BLaER1 treated with 17β-estradiol and CSF1 and Interleukin-3, amounts not matched to agents 10 nM and 100 nM (cell line): Measurements from ENCODE around the gene OR5H14.
"Not testable (repeated sequence)": the region's sequence is repeated elsewhere in the genome, so short reads cannot be mapped to it uniquely, and the experiment has no call there.

Source experiments
- H3K27ac ChIP-seq, 11 experiments: shearing (Covaris generic); formaldehyde crosslinking; 2 replicates each; pipeline ENCODE4 v1.8.1; 2022
- H3K27me3 ChIP-seq, 11 experiments: shearing (Covaris generic); formaldehyde crosslinking; 2 replicates each; pipeline ENCODE4 v1.8.1; 2022
- H3K36me3 ChIP-seq, 11 experiments: shearing (Covaris generic); formaldehyde crosslinking; 2 replicates each; pipeline ENCODE4 v1.8.1; 2022
- H3K4me1 ChIP-seq, 10 experiments: shearing (Covaris generic); formaldehyde crosslinking; 2 replicates each; pipeline ENCODE4 v1.8.1; 2022
- H3K4me2 ChIP-seq, 11 experiments: shearing (Covaris generic); formaldehyde crosslinking; 2 replicates each; pipeline ENCODE4 v1.8.1; 2022
- H3K4me3 ChIP-seq, 10 experiments: shearing (Covaris generic); formaldehyde crosslinking; 2 replicates each; pipeline ENCODE4 v1.8.1; 2022
- H3K9ac ChIP-seq, 11 experiments: shearing (Covaris generic); formaldehyde crosslinking; 2 replicates each; pipeline ENCODE4 v1.8.1; 2022
- H3K9me3 ChIP-seq, 11 experiments: shearing (Covaris generic); formaldehyde crosslinking; replicated peaks in 1 of 11; 2 replicates each; pipeline ENCODE4 v1.8.1; 2022
- H4K20me1 ChIP-seq, 11 experiments: shearing (Covaris generic); formaldehyde crosslinking; 2 replicates each; pipeline ENCODE4 v1.8.1; 2022
- Cebpa-rat ChIP-seq, 11 experiments: shearing (Covaris generic); IDR thresholded peaks; 2 replicates each; pipeline ENCODE4 v1.8.1; 2022

Gene OR5H14

DNA sequence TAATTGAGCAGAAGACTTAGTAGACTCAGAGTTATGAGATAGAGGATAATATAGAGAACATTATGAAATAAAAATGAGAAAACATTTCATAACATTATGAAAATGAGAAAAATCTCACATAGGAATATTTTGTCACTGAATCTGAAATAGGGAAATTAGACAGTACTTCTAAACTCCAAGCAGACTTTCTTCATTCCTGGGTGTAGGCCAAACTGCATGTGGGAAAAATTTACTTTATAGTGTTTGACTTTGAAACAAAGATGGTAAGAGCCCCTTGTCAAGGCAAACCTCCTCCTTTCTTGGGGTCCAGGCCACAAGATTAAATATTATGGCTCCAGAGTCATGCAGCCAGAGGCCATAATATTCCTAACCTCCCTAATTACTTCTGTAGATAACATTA lies 6.7 kb upstream of the OR5H14 start:
- Histone ChIP-seq H3K9ac (no peak overlapping the region), H4K20me1 (no peaks in the 10 kb centered on the region), H3K27me3 (no peaks in the 10 kb centered on the region), H3K36me3 (no peaks in the 10 kb centered on the region), H3K4me3 (no peak overlapping the region), H3K4me2 (no peak overlapping the region), H3K4me1 (peaks cover 0 to 5% (median 0%) of the 10 kb centered on the region in 10 experiments; a peak in 1 of 20 replicates), H3K27ac (no peak overlapping the region), H3K9me3 (no peaks in the 10 kb centered on the region)
- no peak for TF ChIP-seq Cebpa-rat (IDR thresholded peaks at IDR 0.05)

DNA sequence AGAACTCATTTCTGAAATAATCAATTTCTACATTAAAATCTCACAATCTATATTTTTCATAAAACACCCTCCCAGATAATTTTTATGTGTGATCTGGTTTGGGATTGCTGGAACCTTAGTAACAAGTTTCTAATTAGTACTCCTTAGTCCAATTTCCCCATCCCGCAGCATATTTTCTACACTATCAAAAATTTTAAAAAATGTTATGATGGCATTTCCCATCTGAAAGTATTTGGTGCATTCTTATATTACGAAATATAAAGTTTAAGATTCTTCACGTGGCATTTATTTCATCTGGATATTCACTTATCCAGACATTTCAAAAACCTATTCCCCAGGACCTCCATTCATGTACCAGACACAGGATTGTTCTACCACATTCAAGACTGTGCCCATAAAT lies 1.5 kb downstream of the OR5H14 start:
- Histone ChIP-seq H3K36me3 (no peaks in the 10 kb centered on the region), H3K4me2 (no peak overlapping the region), H3K27ac (no peak overlapping the region), H3K27me3 (no peaks in the 10 kb centered on the region), H3K4me1 (no peaks in the 10 kb centered on the region), H3K4me3 (no peak overlapping the region), H3K9ac (no peak overlapping the region), H4K20me1 (no peaks in the 10 kb centered on the region), H3K9me3 (peaks cover 0 to 7% (median 0%) of the 10 kb centered on the region in 11 experiments; a peak in 1 of 22 replicates)
- no peak for TF ChIP-seq Cebpa-rat (IDR thresholded peaks at IDR 0.05)

DNA sequence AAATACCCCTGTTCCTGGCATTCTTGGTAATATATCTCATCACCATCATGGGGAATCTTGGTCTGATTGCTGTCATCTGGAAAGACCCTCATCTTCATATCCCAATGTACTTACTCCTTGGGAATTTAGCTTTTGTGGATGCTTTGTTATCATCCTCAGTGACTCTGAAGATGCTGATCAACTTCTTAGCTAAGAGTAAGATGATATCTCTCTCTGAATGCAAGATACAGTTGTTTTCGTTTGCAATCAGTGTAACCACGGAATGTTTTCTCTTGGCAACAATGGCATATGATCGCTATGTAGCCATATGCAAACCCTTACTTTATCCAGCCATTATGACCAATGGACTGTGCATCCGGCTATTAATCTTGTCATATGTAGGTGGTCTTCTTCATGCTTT lies 2.2 kb downstream of the OR5H14 start:
- not testable (repeated sequence) for H3K9ac ChIP-seq, H3K4me3 ChIP-seq, H3K27ac ChIP-seq, H3K9me3 ChIP-seq, H3K4me2 ChIP-seq, H3K4me1 ChIP-seq, H3K27me3 ChIP-seq, H4K20me1 ChIP-seq, H3K36me3 ChIP-seq

DNA sequence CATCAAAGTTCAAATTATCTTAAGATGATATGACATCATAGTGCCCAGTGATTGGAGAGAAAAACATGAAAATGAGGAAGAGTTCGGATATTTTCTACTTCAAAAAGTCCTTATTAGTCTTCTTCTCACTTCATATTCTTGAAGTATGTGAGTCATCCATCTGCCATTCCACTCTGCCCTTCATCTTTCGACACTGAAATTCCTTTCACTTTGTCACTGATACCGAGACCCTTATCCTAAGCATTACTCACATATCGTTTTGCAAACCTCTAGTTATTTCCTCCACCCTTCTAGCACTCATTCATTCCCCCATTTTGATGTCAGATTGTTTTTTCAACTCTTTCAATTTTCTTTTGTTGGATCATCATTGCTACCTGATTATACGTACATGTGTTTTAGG lies 4.0 kb downstream of the OR5H14 start:
- Histone ChIP-seq H3K4me1 (no peaks in the 10 kb centered on the region), H3K4me3 (no peak overlapping the region), H3K9ac (no peak overlapping the region), H3K4me2 (no peak overlapping the region), H3K27ac (no peak overlapping the region), H4K20me1 (no peaks in the 10 kb centered on the region), H3K9me3 (peaks cover 0 to 7% (median 0%) of the 10 kb centered on the region in 11 experiments; a peak in 1 of 22 replicates), H3K36me3 (no peaks in the 10 kb centered on the region), H3K27me3 (no peaks in the 10 kb centered on the region)
- TF ChIP-seq Cebpa-rat (IDR thresholded peaks at IDR 0.05): no peak

DNA sequence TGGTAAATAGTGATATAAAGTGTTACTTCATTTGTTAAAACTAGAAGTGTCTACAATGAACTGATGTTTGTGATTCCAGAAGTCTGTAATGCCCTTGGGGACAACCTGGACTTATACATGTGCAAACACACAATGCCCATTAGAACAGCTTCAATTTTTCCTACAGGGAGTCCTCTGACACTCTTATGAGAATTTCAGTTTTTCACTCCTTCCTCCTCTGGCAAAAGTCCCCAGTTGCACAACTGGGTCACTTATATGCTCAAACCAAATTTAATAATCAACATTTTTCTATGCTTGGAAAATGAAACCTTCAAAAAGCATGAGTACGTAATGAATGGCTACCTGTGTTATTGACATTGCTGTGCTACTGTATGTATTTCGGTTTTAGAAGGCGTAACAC lies 19.1 kb downstream of the OR5H14 start, which contains the start of gene OR5H15:
Gene OR5H15 (plus strand): TSS at position 301 of the 400 bp plus-strand sequence. CDS start 2,004 bp downstream, outside the sequence.
- Histone ChIP-seq H4K20me1 (no peaks in the 10 kb centered on the region), H3K36me3 (no peaks in the 10 kb centered on the region), H3K4me3 (no peak within 1 kb of the TSS), H3K27ac (no peak within 1 kb of the TSS), H3K4me1 (no peaks in the 10 kb centered on the region), H3K9ac (no peak within 1 kb of the TSS), H3K27me3 (no peaks in the 10 kb centered on the region), H3K4me2 (no peak within 1 kb of the TSS), H3K9me3 (no peaks in the 10 kb centered on the region)
- no peak for TF ChIP-seq Cebpa-rat (IDR thresholded peaks at IDR 0.05)

GRCh38 chr3:98171071-98171470 lies 23.8 kb downstream of the OR5H14 start:
- Histone ChIP-seq H3K9ac (no peak overlapping the region), H3K27ac (no peak overlapping the region), H3K9me3 (no peaks in the 10 kb centered on the region), H4K20me1 (no peaks in the 10 kb centered on the region), H3K27me3 (no peaks in the 10 kb centered on the region), H3K4me2 (no peak overlapping the region), H3K4me1 (no peaks in the 10 kb centered on the region), H3K4me3 (no peak overlapping the region), H3K36me3 (no peaks in the 10 kb centered on the region)
- no peak for TF ChIP-seq Cebpa-rat (IDR thresholded peaks at IDR 0.05)

DNA sequence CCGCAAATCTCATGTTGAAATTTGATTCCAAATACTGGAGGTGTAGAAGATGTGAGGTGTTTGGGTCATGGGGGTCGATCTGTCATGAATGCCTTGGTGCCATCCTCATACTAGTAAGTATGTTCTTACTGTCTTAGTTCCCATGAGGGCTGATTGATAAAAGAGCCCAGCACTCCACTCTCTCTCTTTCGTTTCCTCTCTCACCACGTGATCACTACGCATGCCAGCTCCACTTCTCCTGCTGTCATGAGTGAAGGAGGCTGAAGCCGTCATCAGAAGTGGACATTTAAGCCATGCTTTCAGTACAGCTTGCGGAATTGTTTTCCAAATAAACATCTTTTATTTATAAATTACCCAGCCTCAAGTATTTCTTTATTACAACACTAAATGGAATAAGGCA lies 25.3 kb downstream of the OR5H14 start:
- no peaks in the 10 kb centered on the region for H3K27me3 ChIP-seq
- no peak overlapping the region for H3K4me3 ChIP-seq
- no peaks in the 10 kb centered on the region for H4K20me1 ChIP-seq
- no peak for TF ChIP-seq Cebpa-rat (IDR thresholded peaks at IDR 0.05)
- H3K36me3 ChIP-seq: no peaks in the 10 kb centered on the region
- no peak overlapping the region for H3K9ac ChIP-seq
- H3K4me1 ChIP-seq: no peaks in the 10 kb centered on the region
- no peaks in the 10 kb centered on the region for H3K9me3 ChIP-seq
- no peak overlapping the region for H3K27ac ChIP-seq
- H3K4me2 ChIP-seq: no peak overlapping the region

DNA sequence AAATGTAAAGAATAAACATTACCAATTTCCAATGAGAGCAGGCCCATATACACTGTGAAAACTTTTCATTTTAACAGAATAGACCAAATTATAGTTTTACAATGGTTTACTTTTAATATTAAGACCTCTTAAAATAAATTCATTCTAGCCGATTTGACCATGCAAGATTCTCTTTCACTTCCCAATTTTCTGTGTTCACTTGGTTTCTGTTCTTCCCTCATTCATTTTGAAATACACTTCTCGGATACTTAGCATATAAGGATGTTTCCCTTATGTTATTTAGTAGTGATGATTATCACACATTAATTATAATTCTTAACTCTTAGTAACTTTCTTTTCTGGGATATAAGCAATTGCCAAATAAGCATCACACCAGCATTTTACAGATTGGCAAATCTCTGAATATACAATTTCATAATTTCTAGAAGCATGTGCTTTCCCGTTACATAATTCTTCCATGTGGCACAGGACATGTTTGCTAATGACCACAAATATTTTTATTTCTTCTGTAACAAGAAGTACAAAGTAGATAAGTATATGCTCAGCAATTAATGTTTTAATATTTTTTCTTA lies 33.1 kb downstream of the OR5H14 start:
- H3K9me3 ChIP-seq: no peaks in the 10 kb centered on the region
- no peak for TF ChIP-seq Cebpa-rat (IDR thresholded peaks at IDR 0.05)
- peaks cover 0 to 3% (median 0%) of the 10 kb centered on the region in 10 experiments; a peak in 2 of 20 replicates for H3K4me1 ChIP-seq

DNA sequence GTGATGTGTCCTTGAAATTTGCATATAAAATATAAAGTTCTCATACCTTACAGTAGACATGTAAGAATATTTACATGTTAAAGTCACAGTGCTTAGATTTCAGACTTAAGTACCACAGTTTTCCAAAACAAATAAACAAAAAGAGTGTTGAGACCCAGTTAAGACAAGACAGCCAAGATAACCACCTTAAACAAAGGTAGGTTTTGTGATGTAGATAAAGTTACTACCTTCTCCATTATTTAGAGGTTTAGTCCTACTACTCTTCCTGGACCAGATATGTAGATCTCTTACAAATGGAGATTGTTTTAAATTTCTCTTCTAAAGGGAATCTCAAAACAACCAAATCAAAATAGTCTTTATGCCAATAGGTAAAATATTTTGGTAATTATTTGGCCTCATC lies 34.9 kb downstream of the OR5H14 start:
- Histone ChIP-seq H3K36me3 (no peaks in the 10 kb centered on the region), H3K27ac (no peak overlapping the region), H3K4me2 (no peak overlapping the region), H3K9ac (no peak overlapping the region), H3K4me3 (no peak overlapping the region), H4K20me1 (no peaks in the 10 kb centered on the region), H3K4me1 (peaks cover 0 to 3% (median 0%) of the 10 kb centered on the region in 10 experiments; a peak in 2 of 20 replicates), H3K9me3 (no peaks in the 10 kb centered on the region), H3K27me3 (no peaks in the 10 kb centered on the region)
- no peak for TF ChIP-seq Cebpa-rat (IDR thresholded peaks at IDR 0.05)

More for the DNA sequence above, 33.1 kb downstream of the OR5H14 start:
- Histone ChIP-seq H4K20me1 (no peaks in the 10 kb centered on the region), H3K9ac (no peak overlapping the region), H3K36me3 (no peaks in the 10 kb centered on the region), H3K27ac (no peak overlapping the region), H3K27me3 (no peaks in the 10 kb centered on the region), H3K4me2 (no peak overlapping the region; a peak in 1 of 22 replicates), H3K4me3 (no peak overlapping the region)

DNA sequence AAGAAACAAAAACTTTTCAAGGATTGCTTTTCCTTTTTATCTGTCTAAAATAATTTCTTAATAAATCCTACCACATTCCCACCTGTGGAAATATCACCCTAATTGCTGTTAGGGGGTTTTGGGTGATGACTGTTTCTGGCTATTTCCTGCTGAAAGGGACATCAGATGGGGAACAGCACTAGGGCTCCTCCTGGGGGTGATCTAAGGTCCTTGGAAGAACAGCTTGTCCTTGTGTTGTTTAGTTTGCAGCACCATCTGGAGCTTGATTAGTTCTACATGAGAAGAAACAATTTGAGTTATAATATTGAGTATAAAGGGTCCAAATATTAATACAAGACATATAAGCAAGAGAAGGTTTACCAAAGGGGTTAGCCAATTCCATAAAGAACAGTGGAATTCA lies 37.9 kb downstream of the OR5H14 start:
- no peak for TF ChIP-seq Cebpa-rat (IDR thresholded peaks at IDR 0.05)
- no peak overlapping the region for H3K27ac ChIP-seq
- no peak overlapping the region for H3K9ac ChIP-seq
- H3K4me3 ChIP-seq: no peak overlapping the region
- peaks cover 0 to 3% (median 0%) of the 10 kb centered on the region in 10 experiments; a peak in 2 of 20 replicates for H3K4me1 ChIP-seq
- H3K27me3 ChIP-seq: no peaks in the 10 kb centered on the region
- H3K36me3 ChIP-seq: no peaks in the 10 kb centered on the region
- H4K20me1 ChIP-seq: no peaks in the 10 kb centered on the region
- no peaks in the 10 kb centered on the region for H3K9me3 ChIP-seq
- H3K4me2 ChIP-seq: no peak overlapping the region
